NT2/D1 (cell line): Measurements from ENCODE around the gene ARHGAP24.
"Not testable (repeated sequence)": the region's sequence is repeated elsewhere in the genome, so short reads cannot be mapped to it uniquely, and the experiment has no call there.

ENCODE experiments used
- DNase-seq: peaks from one replicate; pipeline ENCODE4 v3.0.0-alpha.2; 2011; ENCODE audit warnings: low read depth, low spot score
- H3K27me3 ChIP-seq: 2 replicates; pipeline ENCODE4 v1.6.0; 2011; ENCODE audit warnings: mild to moderate bottlenecking; ENCODE audit not compliant: insufficient read length, insufficient read depth
- H3K36me3 ChIP-seq: 2 replicates; pipeline ENCODE4 v1.6.1; 2011; ENCODE audit warnings: mild to moderate bottlenecking, low read length, mixed read lengths; ENCODE audit not compliant: insufficient read depth, insufficient read length
- H3K4me1 ChIP-seq: 2 replicates; pipeline ENCODE4 v1.5.1; 2011; ENCODE audit not compliant: insufficient read depth, insufficient read length
- H3K4me3 ChIP-seq: 2 replicates; pipeline ENCODE4 v1.5.1; 2011; ENCODE audit warnings: low read depth; ENCODE audit not compliant: insufficient read length
- H3K9ac ChIP-seq: 2 replicates; pipeline ENCODE4 v1.6.0; 2011; ENCODE audit warnings: low read depth; ENCODE audit not compliant: insufficient read length
- H3K9me3 ChIP-seq: 2 replicates; pipeline ENCODE4 v1.5.1; 2011; ENCODE audit warnings: mild to moderate bottlenecking, low read length; ENCODE audit not compliant: insufficient read depth
- SUZ12 ChIP-seq: IDR thresholded peaks from 2 replicates; pipeline ENCODE4 v1.6.1; 2011; ENCODE audit not compliant: insufficient read length, insufficient read depth; ENCODE audit errors: extremely low read depth
- YY1 ChIP-seq: IDR thresholded peaks from 2 replicates; pipeline ENCODE4 v1.6.1; 2011; ENCODE audit not compliant: insufficient read length, insufficient read depth
- ZNF274 ChIP-seq: IDR thresholded peaks from 2 replicates; pipeline ENCODE4 v1.6.1; 2011; ENCODE audit warnings: mild to moderate bottlenecking, low read depth, low read length

Gene ARHGAP24

DNA sequence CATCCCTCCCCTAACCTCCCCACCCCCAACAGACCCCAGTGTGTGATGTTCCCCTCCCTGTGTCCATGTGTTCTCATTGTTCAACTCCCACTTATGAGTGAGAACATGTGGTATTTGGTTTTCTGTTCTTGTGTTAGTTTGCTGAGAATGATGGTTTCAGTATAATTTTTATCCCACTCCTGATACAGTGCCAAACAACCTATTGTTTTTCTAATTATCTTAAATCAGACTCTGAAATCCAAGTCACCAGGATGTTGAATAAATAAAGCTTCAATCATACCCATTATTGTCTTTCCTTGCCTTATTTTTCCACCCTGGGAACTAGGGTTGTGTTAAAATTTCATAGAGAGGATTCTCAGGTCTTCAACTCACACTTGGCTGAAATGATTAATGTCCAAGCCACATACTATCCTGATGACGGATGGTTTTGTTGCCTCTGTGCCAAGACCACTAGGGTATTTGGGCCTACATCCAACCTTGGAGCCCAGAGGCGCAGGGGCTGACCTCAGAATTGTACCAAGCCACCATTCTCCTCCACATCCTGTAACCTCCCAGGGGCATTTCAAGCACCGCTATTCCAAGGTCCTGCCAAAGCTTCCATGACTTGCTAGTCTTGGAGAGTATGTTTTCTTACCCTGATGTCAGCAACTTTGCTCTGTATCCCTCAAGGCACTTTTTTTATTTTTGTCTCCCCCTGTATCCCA, 332.4 kb downstream of the ARHGAP24 start:
- H3K4me3 ChIP-seq, result no peak overlapping the region
- H3K9me3 ChIP-seq, result no peaks in the 10 kb centered on the region
- TF ChIP-seq SUZ12 (no peak), YY1 (no peak), ZNF274 (no peak)
- H3K36me3 ChIP-seq, result no peaks in the 10 kb centered on the region
- no peak overlapping the region for H3K9ac ChIP-seq
- no peak for DNase-seq
- H3K27me3 ChIP-seq, result no peaks in the 10 kb centered on the region
- no peaks in the 10 kb centered on the region for H3K4me1 ChIP-seq

DNA sequence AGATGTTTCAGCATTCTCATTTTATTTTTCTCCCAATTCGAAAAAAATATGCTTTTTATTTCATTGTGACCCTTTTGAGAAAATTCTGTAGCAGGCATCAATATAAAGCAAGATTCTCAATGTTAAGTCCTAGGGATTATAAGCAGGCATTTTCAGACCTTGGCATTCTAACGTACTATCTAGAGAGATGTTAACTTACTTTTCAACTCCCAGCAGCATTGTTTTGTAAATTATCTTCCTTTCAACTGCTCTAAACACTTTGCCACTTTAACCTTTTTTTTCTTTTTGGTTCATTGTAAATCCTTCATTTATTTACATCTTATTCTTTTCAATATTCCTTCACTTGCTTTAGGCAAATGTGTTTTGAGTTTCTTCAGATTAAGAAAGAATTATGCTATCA, 333.2 kb downstream of the ARHGAP24 start:
- H3K9me3 ChIP-seq, result no peaks in the 10 kb centered on the region
- H3K4me1 ChIP-seq, result no peaks in the 10 kb centered on the region
- DNase-seq, result no peak
- no peak overlapping the region for H3K4me3 ChIP-seq
- no peak overlapping the region for H3K9ac ChIP-seq
- TF ChIP-seq YY1 (no peak), SUZ12 (no peak), ZNF274 (no peak)
- no peaks in the 10 kb centered on the region for H3K36me3 ChIP-seq
- no peaks in the 10 kb centered on the region for H3K27me3 ChIP-seq

DNA sequence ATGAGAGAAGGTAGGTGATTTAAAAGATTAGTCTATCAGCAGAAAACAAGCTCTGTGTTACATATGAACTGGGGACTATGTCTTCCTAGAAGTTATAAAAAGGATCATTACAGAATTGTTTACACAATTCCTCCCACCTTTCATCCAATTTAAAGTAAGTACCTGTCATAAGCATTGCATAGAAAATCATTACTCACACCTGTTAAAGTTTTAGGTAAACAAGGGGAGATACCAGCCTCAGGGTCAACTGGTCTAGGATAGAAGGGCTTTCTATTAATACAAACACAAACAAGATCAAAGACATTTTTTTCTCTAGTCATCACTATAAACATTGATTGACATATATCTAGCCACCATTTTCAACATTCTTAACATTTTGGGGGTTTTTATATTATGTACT, 333.9 kb downstream of the ARHGAP24 start:
- Histone ChIP-seq H3K9ac (no peak overlapping the region), H3K4me1 (no peaks in the 10 kb centered on the region), H3K9me3 (no peaks in the 10 kb centered on the region), H3K27me3 (no peaks in the 10 kb centered on the region), H3K36me3 (no peaks in the 10 kb centered on the region), H3K4me3 (no peak overlapping the region)
- TF ChIP-seq YY1 (no peak), SUZ12 (no peak), ZNF274 (no peak)
- DNase-seq, result no peak

DNA sequence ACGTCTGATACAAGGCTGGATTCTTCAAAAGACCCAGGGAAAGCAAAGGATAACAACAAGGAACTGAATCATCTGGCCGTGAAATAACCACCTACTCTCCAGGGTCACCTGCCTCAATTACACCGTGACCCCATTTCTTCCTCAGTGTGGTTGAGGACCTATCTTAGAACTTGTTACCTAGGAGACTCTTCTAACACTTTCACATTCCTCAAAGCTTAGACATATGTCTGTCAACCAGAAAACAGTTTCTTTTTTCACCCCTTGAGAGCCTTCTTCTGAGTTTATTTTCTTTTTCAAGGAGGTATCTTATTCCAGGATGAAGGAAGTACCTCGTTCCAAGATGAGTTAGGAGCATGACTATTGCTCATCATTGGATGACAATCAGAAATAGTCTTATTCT, 337.8 kb downstream of the ARHGAP24 start:
- Histone ChIP-seq H3K27me3 (no peaks in the 10 kb centered on the region), H3K36me3 (no peaks in the 10 kb centered on the region), H3K4me3 (no peak overlapping the region), H3K9ac (no peak overlapping the region), H3K9me3 (no peaks in the 10 kb centered on the region), H3K4me1 (no peaks in the 10 kb centered on the region)
- DNase-seq, result no peak
- TF ChIP-seq SUZ12, result no peak
- TF ChIP-seq ZNF274, result no peak
- no peak for TF ChIP-seq YY1

DNA sequence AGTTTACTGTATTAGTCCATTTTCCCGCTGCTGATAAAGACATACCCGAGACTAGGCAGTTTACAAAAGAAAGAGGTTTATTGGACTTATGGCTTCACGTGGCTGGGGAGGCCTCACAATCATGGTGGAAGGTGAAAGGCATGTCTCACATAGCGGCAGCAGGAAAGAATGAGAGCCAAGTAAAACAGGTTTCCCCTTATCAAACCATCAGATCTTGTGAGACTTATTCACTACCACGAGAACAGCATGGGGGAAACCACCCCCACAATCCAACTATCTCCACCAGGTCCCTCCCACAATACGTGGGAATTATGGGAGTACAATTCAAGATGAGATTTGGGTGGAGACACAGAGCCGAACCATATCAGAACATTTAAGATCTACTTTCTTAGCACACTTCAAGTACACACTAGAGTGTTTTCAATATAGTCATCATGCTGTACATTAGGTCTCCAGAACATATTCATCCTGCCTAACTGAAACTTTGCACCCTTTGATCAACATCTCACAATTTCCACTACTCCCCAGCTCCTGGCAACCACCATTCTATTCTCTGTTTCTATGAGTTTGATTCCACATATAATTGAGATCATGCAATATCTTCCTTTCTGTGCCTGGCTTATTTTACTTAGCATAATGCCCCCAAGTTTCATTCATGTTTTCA, 341.0 kb downstream of the ARHGAP24 start:
- Histone ChIP-seq H3K36me3 (no peaks in the 10 kb centered on the region), H3K9ac (no peak overlapping the region), H3K9me3 (no peaks in the 10 kb centered on the region), H3K27me3 (no peaks in the 10 kb centered on the region), H3K4me1 (no peaks in the 10 kb centered on the region), H3K4me3 (no peak overlapping the region)
- TF ChIP-seq YY1, result no peak
- no peak for TF ChIP-seq SUZ12
- no peak for TF ChIP-seq ZNF274
- no peak for DNase-seq

DNA sequence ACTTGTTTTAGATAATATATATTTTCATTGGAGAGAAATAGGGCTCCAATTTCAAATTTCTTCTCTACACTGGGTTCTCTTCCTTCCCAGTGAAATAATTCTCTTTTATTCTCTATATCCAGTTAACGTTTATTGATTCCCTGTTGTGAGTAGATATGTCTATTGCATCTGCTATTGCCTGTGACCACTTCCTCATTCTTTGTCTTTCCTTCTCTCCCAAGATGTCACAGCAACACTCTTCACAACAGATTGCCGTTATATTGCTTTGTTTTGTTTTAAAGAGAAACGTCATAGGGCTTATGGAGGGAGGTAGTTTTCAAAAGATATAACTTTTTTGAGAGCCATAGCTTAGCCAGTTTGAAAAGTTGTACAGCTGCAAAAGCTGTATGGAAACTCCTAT, 343.8 kb downstream of the ARHGAP24 start:
- Histone ChIP-seq H3K9me3 (no peaks in the 10 kb centered on the region), H3K4me3 (no peak overlapping the region), H3K9ac (no peak overlapping the region), H3K27me3 (no peaks in the 10 kb centered on the region), H3K36me3 (no peaks in the 10 kb centered on the region), H3K4me1 (no peaks in the 10 kb centered on the region)
- TF ChIP-seq ZNF274 (no peak), SUZ12 (no peak), YY1 (no peak)
- no peak for DNase-seq

DNA sequence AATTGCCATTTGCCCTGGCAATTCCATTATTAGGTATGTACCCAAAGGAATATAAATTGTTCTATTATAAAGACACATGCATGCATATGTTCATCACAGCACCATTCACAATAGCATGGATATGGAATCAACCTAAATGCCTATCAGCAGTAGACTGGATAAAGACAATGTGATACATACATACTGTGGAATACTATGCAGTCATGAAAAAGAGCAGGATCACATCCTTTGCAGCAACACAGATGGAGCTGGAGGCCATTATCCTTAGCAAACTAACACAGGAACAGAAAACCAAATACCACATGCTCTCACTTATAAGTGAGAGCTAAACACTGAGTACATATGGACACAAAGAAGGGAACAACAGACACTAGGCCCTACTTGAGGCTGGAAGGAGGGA, 345.2 kb downstream of the ARHGAP24 start:
- H3K9me3 ChIP-seq, H3K36me3 ChIP-seq, H3K4me3 ChIP-seq, DNase-seq, H3K4me1 ChIP-seq, H3K9ac ChIP-seq, H3K27me3 ChIP-seq: not testable (repeated sequence)
